Mucosa of stomach (tissue), 1 donor: ENCODE data around the gene SCD5.

Experiments used
- H3K27me3 ChIP-seq: one replicate; pipeline ENCODE4 v1.7.0; 2013; ENCODE audit warnings: mild to moderate bottlenecking, low read length; ENCODE audit not compliant: control insufficient read depth, insufficient read depth
- H3K36me3 ChIP-seq: one replicate; pipeline ENCODE4 v1.7.0; 2013; ENCODE audit warnings: low read length; ENCODE audit not compliant: control insufficient read depth, insufficient read depth
- H3K4me1 ChIP-seq: one replicate; pipeline ENCODE4 v1.7.0; 2013; ENCODE audit warnings: mild to moderate bottlenecking, low read length; ENCODE audit not compliant: control insufficient read depth, insufficient read depth
- H3K4me3 ChIP-seq: one replicate; pipeline ENCODE4 v1.7.0; 2013; ENCODE audit warnings: low read length
- H3K9ac ChIP-seq: one replicate; pipeline ENCODE4 v1.7.0; 2013; ENCODE audit warnings: mild to moderate bottlenecking, low read length, moderate library complexity
- H3K9me3 ChIP-seq: one replicate; pipeline ENCODE4 v1.7.0; 2013; ENCODE audit warnings: mild to moderate bottlenecking, low read length, moderate library complexity; ENCODE audit not compliant: control insufficient read depth
- donor health status: Pancreatic carcinoma.

SCD5 gene

DNA sequence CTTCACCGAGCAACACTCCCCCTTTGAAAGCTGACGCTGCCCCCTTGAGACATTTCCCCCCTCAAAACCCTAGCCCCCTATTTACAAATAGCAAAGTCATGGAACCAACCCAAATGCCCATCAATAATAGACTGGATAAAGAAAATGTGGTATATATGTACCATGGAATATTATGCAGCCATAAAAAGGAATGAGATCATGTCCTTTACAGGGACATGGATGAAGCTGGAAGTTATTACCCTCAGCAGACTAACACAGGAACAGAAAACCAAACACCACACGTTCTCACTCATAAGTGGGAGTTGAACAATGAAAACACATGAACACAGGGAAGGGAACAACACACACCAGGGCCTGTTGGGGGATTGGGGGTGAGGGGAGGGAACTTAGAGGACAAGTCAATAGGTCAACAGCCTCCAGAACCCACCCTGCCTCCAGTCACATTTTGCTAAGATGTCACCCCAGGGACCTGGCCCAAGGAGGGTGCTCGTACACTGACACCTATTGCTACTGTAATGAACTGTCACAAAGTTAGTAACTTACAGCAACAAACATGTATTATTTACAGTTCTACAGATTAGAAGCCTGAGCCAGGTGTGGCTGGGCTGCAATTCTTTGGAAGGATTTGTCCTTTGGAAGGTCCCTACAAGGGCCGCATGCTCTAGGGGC is 20.6 kb downstream of the SCD5 start:
- H3K9me3 ChIP-seq = no peaks in the 10 kb centered on the region
- no peaks in the 10 kb centered on the region for H3K36me3 ChIP-seq
- no peak overlapping the region for H3K4me3 ChIP-seq
- H3K9ac ChIP-seq = no peak overlapping the region
- peaks cover 6% of the 10 kb centered on the region for H3K4me1 ChIP-seq
- H3K27me3 ChIP-seq = no peaks in the 10 kb centered on the region

GRCh38 chr4:82776925-82777542 is 21.6 kb downstream of the SCD5 start:
- Histone ChIP-seq H3K4me1 (peaks cover 6% of the 10 kb centered on the region), H3K9ac (no peak overlapping the region), H3K27me3 (no peaks in the 10 kb centered on the region), H3K4me3 (no peak overlapping the region), H3K9me3 (no peaks in the 10 kb centered on the region), H3K36me3 (no peaks in the 10 kb centered on the region)

DNA sequence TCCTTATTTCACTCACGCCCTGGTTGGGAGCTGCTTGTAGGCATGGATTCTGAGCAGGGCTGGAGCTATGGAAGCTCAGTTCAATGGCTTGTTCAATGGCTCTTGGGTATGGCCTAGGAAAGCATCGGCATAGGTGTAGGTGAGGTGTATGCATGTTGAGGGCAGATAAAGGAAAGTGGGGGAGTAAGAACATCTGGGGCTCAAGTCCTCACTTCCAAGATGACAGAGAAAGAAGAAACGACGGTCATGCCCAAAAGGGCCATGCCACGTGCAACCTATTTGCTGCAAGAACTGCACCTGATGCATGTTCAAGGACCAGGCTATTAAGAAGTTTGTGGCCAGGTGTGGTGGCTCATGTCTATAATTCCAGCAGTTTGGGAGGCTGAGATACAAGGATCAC is 23.4 kb downstream of the SCD5 start:
- no peaks in the 10 kb centered on the region for H3K36me3 ChIP-seq
- H3K9ac ChIP-seq = no peak overlapping the region
- no peak overlapping the region for H3K4me3 ChIP-seq
- H3K4me1 ChIP-seq = peaks cover under 1% of the 10 kb centered on the region
- no peaks in the 10 kb centered on the region for H3K9me3 ChIP-seq
- H3K27me3 ChIP-seq = no peaks in the 10 kb centered on the region

DNA sequence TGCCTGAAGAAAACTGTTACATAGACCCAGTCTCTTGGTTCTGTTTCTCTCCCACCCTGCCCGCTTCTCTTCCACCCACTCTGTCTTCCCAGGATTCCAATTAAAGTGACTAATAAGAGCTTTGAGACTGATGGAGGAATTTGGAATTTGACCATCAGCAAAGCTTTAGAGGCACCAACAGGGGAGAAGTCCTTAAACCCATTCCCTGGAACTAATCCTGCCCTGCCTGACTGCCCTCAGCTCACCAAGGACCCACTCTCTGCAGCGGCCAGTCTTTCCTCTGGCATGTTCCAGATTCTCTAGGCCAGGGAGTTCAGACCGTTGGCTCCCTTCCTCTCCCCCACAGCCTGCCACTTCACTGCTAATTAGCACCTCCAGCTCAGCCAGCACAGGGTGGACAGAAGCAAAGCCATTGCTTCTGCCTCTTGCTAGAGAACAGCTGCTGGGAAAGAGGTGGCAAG is 23.9 kb downstream of the SCD5 start:
- no peaks in the 10 kb centered on the region for H3K4me1 ChIP-seq
- no peak overlapping the region for H3K9ac ChIP-seq

GRCh38 chr4:82773057-82773456 is 25.5 kb downstream of the SCD5 start:
- Histone ChIP-seq H3K4me3 (no peak overlapping the region), H3K27me3 (no peaks in the 10 kb centered on the region), H3K9ac (no peak overlapping the region), H3K9me3 (no peaks in the 10 kb centered on the region), H3K36me3 (no peaks in the 10 kb centered on the region), H3K4me1 (no peaks in the 10 kb centered on the region)

More for the DNA sequence above, 23.9 kb downstream of the SCD5 start:
- Histone ChIP-seq H3K9me3 (no peaks in the 10 kb centered on the region), H3K4me3 (no peak overlapping the region), H3K36me3 (no peaks in the 10 kb centered on the region), H3K27me3 (no peaks in the 10 kb centered on the region)

- H3K27me3 ChIP-seq = no peaks in the 10 kb centered on the region
- no peak overlapping the region for H3K4me3 ChIP-seq
- no peaks in the 10 kb centered on the region for H3K9me3 ChIP-seq
- H3K9ac ChIP-seq = no peak overlapping the region
- H3K4me1 ChIP-seq = no peaks in the 10 kb centered on the region
- H3K36me3 ChIP-seq = no peaks in the 10 kb centered on the region
These were observed 28.0 kb downstream of the SCD5 start for GRCh38 chr4:82770607-82771006.

GRCh38 chr4:82765134-82765533 is 33.5 kb downstream of the SCD5 start:
- no peaks in the 10 kb centered on the region for H3K27me3 ChIP-seq
- no peak overlapping the region for H3K9ac ChIP-seq
- H3K4me3 ChIP-seq = no peak overlapping the region
- no peaks in the 10 kb centered on the region for H3K9me3 ChIP-seq
- H3K36me3 ChIP-seq = no peaks in the 10 kb centered on the region
- H3K4me1 ChIP-seq = no peaks in the 10 kb centered on the region

- Histone ChIP-seq H3K9ac (no peak overlapping the region), H3K4me1 (no peaks in the 10 kb centered on the region), H3K9me3 (no peaks in the 10 kb centered on the region), H3K27me3 (no peaks in the 10 kb centered on the region), H3K36me3 (no peaks in the 10 kb centered on the region), H3K4me3 (no peak overlapping the region)
These were observed 37.4 kb downstream of the SCD5 start for GRCh38 chr4:82761229-82761628.

- Histone ChIP-seq H3K36me3 (no peaks in the 10 kb centered on the region), H3K9ac (no peak overlapping the region), H3K4me3 (no peak overlapping the region), H3K9me3 (no peaks in the 10 kb centered on the region), H3K4me1 (no peaks in the 10 kb centered on the region), H3K27me3 (no peaks in the 10 kb centered on the region)
These were observed 39.6 kb downstream of the SCD5 start for GRCh38 chr4:82758701-82759685.

- Histone ChIP-seq H3K9me3 (no peaks in the 10 kb centered on the region), H3K4me1 (no peaks in the 10 kb centered on the region), H3K27me3 (no peaks in the 10 kb centered on the region), H3K36me3 (no peaks in the 10 kb centered on the region), H3K9ac (no peak overlapping the region), H3K4me3 (no peak overlapping the region)
These were observed 42.5 kb downstream of the SCD5 start for GRCh38 chr4:82756061-82756460.

GRCh38 chr4:82755650-82756049 is 42.9 kb downstream of the SCD5 start:
- Histone ChIP-seq H3K9ac (no peak overlapping the region), H3K4me1 (no peaks in the 10 kb centered on the region), H3K4me3 (no peak overlapping the region), H3K36me3 (no peaks in the 10 kb centered on the region), H3K9me3 (no peaks in the 10 kb centered on the region), H3K27me3 (no peaks in the 10 kb centered on the region)
